ENCODE results near the gene PDLIM1.

GRCh38 chr10:95211606-95212279 lies 79.1 kb downstream of the PDLIM1 start:
- TF ChIP-seq CTCF (conservative IDR thresholded peaks at IDR 0.05 in 1 of 2, IDR thresholded peaks at IDR 0.05 in 1 of 2; ENCODE audit: low read depth in 1 of 2, low read length in 2 of 2): no peak
- TF ChIP-seq EZH2 (IDR thresholded peaks at IDR 0.05; ENCODE audit: low read length, missing control alignments): no peak
